ENCODE measurements around the gene FCAMR. TPM values are rescaled to one million over a fixed set of nuclear protein-coding genes. Genes with fewer than 3 reads are reported as not detected.

Gene FCAMR
- not detected for polyA plus RNA-seq

GRCh38 chr1:206970446-206970845 is at the start of gene FCAMR:
Gene FCAMR, minus strand, starts transcription at chr1:206970460. Its CDS starts 335 bp downstream, at chr1:206970125.
- Mint-ChIP-seq H3K36me3 (no peaks in the 10 kb centered on the region), H3K4me3 (no peak within 1 kb of the TSS), H3K27me3 (peaks cover 2% of the 10 kb centered on the region), H3K9me3 (no peaks in the 10 kb centered on the region), H3K27ac (no peak within 1 kb of the TSS), H3K4me1 (peaks cover 5 to 14% (median 9%) of the 10 kb centered on the region in 3 donors)

- no peaks in the 10 kb centered on the region for H3K4me1 Mint-ChIP-seq
- peaks cover 6% of the 10 kb centered on the region for H3K27me3 Mint-ChIP-seq
- no peak overlapping the region for H3K4me3 Mint-ChIP-seq
- H3K36me3 Mint-ChIP-seq = no peaks in the 10 kb centered on the region
- H3K9me3 Mint-ChIP-seq = no peaks in the 10 kb centered on the region
- H3K27ac Mint-ChIP-seq = no peak overlapping the region
Measured at GRCh38 chr1:207019661-207020060, 49.4 kb upstream of the FCAMR start.

- H3K27ac Mint-ChIP-seq = no peak overlapping the region
- no peaks in the 10 kb centered on the region for H3K4me1 Mint-ChIP-seq
- H3K9me3 Mint-ChIP-seq = no peaks in the 10 kb centered on the region
- peaks cover 6% of the 10 kb centered on the region for H3K27me3 Mint-ChIP-seq
- H3K36me3 Mint-ChIP-seq = no peaks in the 10 kb centered on the region
- no peak overlapping the region for H3K4me3 Mint-ChIP-seq
Measured at GRCh38 chr1:207019161-207019560, 48.9 kb upstream of the FCAMR start.

- no peaks in the 10 kb centered on the region for H3K4me1 Mint-ChIP-seq
- H3K9me3 Mint-ChIP-seq = no peaks in the 10 kb centered on the region
- H3K27me3 Mint-ChIP-seq = peaks cover 6% of the 10 kb centered on the region
- H3K4me3 Mint-ChIP-seq = no peak overlapping the region
- no peaks in the 10 kb centered on the region for H3K36me3 Mint-ChIP-seq
- no peak overlapping the region for H3K27ac Mint-ChIP-seq
Measured at GRCh38 chr1:207018707-207019106, 48.4 kb upstream of the FCAMR start.

GRCh38 chr1:207017615-207018559 is 47.6 kb upstream of the FCAMR start:
- H3K27me3 Mint-ChIP-seq = peaks cover 11% of the 10 kb centered on the region
- H3K4me1 Mint-ChIP-seq = no peaks in the 10 kb centered on the region
- H3K27ac Mint-ChIP-seq = no peak overlapping the region
- no peaks in the 10 kb centered on the region for H3K36me3 Mint-ChIP-seq
- H3K4me3 Mint-ChIP-seq = no peak overlapping the region
- no peaks in the 10 kb centered on the region for H3K9me3 Mint-ChIP-seq

GRCh38 chr1:207015791-207016190 is 45.5 kb upstream of the FCAMR start:
- H3K4me1 Mint-ChIP-seq = no peaks in the 10 kb centered on the region
- H3K27me3 Mint-ChIP-seq = peaks cover 11% of the 10 kb centered on the region
- no peaks in the 10 kb centered on the region for H3K36me3 Mint-ChIP-seq
- no peak overlapping the region for H3K27ac Mint-ChIP-seq
- H3K9me3 Mint-ChIP-seq = no peaks in the 10 kb centered on the region
- no peak overlapping the region for H3K4me3 Mint-ChIP-seq

GRCh38 chr1:207014728-207015127 is 44.5 kb upstream of the FCAMR start:
- no peaks in the 10 kb centered on the region for H3K9me3 Mint-ChIP-seq
- no peak overlapping the region for H3K27ac Mint-ChIP-seq
- no peaks in the 10 kb centered on the region for H3K36me3 Mint-ChIP-seq
- no peak overlapping the region for H3K4me3 Mint-ChIP-seq
- no peaks in the 10 kb centered on the region for H3K4me1 Mint-ChIP-seq
- peaks cover 11% of the 10 kb centered on the region for H3K27me3 Mint-ChIP-seq

GRCh38 chr1:207013321-207014085 is 43.2 kb upstream of the FCAMR start:
- no peak overlapping the region for H3K4me3 Mint-ChIP-seq
- no peaks in the 10 kb centered on the region for H3K9me3 Mint-ChIP-seq
- H3K27ac Mint-ChIP-seq = no peak overlapping the region
- H3K4me1 Mint-ChIP-seq = no peaks in the 10 kb centered on the region
- peaks cover 14% of the 10 kb centered on the region for H3K27me3 Mint-ChIP-seq
- no peaks in the 10 kb centered on the region for H3K36me3 Mint-ChIP-seq

GRCh38 chr1:207010726-207011125 is 40.5 kb upstream of the FCAMR start:
- no peaks in the 10 kb centered on the region for H3K9me3 Mint-ChIP-seq
- no peak overlapping the region for H3K4me3 Mint-ChIP-seq
- H3K27me3 Mint-ChIP-seq = peaks cover 27% of the 10 kb centered on the region
- H3K36me3 Mint-ChIP-seq = no peaks in the 10 kb centered on the region
- H3K4me1 Mint-ChIP-seq = no peaks in the 10 kb centered on the region
- no peak overlapping the region for H3K27ac Mint-ChIP-seq

- Mint-ChIP-seq H3K36me3 (no peaks in the 10 kb centered on the region), H3K27me3 (peaks cover 26% of the 10 kb centered on the region), H3K27ac (no peak overlapping the region), H3K4me3 (no peak overlapping the region), H3K4me1 (peaks cover 0 to 3% (median 0%) of the 10 kb centered on the region in 3 donors), H3K9me3 (no peaks in the 10 kb centered on the region)
Measured at GRCh38 chr1:207009945-207010344, 39.7 kb upstream of the FCAMR start.

GRCh38 chr1:207009182-207009850 is 39.1 kb upstream of the FCAMR start:
- Mint-ChIP-seq H3K27me3 (peaks cover 24% of the 10 kb centered on the region), H3K9me3 (no peaks in the 10 kb centered on the region), H3K4me3 (no peak overlapping the region), H3K36me3 (no peaks in the 10 kb centered on the region), H3K4me1 (peaks cover 0 to 5% (median 0%) of the 10 kb centered on the region in 3 donors), H3K27ac (no peak overlapping the region)

- Mint-ChIP-seq H3K4me1 (peaks cover 0 to 5% (median 0%) of the 10 kb centered on the region in 3 donors), H3K36me3 (no peaks in the 10 kb centered on the region), H3K9me3 (no peaks in the 10 kb centered on the region), H3K4me3 (no peak overlapping the region), H3K27ac (no peak overlapping the region), H3K27me3 (peaks cover 19% of the 10 kb centered on the region)
Measured at GRCh38 chr1:207007352-207008033, 37.2 kb upstream of the FCAMR start.

GRCh38 chr1:207006914-207007313 is 36.7 kb upstream of the FCAMR start:
- Mint-ChIP-seq H3K36me3 (no peaks in the 10 kb centered on the region), H3K27ac (no peak overlapping the region), H3K4me1 (peaks cover 0 to 5% (median 0%) of the 10 kb centered on the region in 3 donors), H3K4me3 (no peak overlapping the region), H3K9me3 (no peaks in the 10 kb centered on the region), H3K27me3 (peaks cover 19% of the 10 kb centered on the region)

- Mint-ChIP-seq H3K36me3 (no peaks in the 10 kb centered on the region), H3K27me3 (peaks cover 19% of the 10 kb centered on the region), H3K27ac (no peak overlapping the region), H3K4me3 (no peak overlapping the region), H3K4me1 (peaks cover 0 to 5% (median 0%) of the 10 kb centered on the region in 3 donors), H3K9me3 (no peaks in the 10 kb centered on the region)
Measured at GRCh38 chr1:207006083-207006482, 35.8 kb upstream of the FCAMR start.
